ENCODE results near the gene GRIK4.

DNA sequence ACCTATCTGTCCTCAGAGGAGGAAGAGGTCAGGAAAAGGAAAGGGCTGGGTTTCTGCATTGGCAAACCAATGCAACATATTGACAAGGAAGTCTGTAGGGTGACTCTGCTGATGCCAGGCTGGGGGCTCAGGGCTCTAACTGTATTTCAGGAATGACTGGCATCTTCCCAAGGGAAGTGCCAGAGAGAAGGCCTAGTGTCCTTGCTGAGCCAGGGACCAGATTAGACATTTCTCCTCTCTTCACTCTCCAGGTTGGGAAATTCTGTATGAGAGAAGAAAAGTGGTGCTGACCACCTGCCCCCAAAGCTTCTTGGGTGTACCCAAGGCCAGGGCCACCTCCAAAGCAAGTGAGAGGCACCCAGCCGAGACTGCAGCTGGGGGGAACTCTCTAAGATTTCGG, 27.2 kb downstream of the GRIK4 start:
- no peak for TF ChIP-seq RAD21 (IDR thresholded peaks at IDR 0.05)
- TF ChIP-seq REST (IDR thresholded peaks at IDR 0.05): no peak
- no peak for TF ChIP-seq CTCF (IDR thresholded peaks at IDR 0.05; ENCODE audit: low read depth, low read length, missing input control)
- TF ChIP-seq, protein P1, sequence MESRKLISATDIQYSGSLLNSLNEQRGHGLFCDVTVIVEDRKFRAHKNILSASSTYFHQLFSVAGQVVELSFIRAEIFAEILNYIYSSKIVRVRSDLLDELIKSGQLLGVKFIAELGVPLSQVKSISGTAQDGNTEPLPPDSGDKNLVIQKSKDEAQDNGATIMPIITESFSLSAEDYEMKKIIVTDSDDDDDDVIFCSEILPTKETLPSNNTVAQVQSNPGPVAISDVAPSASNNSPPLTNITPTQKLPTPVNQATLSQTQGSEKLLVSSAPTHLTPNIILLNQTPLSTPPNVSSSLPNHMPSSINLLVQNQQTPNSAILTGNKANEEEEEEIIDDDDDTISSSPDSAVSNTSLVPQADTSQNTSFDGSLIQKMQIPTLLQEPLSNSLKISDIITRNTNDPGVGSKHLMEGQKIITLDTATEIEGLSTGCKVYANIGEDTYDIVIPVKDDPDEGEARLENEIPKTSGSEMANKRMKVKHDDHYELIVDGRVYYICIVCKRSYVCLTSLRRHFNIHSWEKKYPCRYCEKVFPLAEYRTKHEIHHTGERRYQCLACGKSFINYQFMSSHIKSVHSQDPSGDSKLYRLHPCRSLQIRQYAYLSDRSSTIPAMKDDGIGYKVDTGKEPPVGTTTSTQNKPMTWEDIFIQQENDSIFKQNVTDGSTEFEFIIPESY (IDR thresholded peaks at IDR 0.05): no peak
- TF ChIP-seq NR2F2 (IDR thresholded peaks at IDR 0.05): no peak
- TF ChIP-seq, protein P2, sequence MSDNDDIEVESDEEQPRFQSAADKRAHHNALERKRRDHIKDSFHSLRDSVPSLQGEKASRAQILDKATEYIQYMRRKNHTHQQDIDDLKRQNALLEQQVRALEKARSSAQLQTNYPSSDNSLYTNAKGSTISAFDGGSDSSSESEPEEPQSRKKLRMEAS (IDR thresholded peaks at IDR 0.05): no peak

All from liver (tissue), 3 donors.